Measurements from ENCODE around the gene RFC5.

The RFC5 gene

GRCh38 chr12:118060301-118061010 lies 44.0 kb downstream of the RFC5 start (continued):
- TF ChIP-seq, protein P1, sequence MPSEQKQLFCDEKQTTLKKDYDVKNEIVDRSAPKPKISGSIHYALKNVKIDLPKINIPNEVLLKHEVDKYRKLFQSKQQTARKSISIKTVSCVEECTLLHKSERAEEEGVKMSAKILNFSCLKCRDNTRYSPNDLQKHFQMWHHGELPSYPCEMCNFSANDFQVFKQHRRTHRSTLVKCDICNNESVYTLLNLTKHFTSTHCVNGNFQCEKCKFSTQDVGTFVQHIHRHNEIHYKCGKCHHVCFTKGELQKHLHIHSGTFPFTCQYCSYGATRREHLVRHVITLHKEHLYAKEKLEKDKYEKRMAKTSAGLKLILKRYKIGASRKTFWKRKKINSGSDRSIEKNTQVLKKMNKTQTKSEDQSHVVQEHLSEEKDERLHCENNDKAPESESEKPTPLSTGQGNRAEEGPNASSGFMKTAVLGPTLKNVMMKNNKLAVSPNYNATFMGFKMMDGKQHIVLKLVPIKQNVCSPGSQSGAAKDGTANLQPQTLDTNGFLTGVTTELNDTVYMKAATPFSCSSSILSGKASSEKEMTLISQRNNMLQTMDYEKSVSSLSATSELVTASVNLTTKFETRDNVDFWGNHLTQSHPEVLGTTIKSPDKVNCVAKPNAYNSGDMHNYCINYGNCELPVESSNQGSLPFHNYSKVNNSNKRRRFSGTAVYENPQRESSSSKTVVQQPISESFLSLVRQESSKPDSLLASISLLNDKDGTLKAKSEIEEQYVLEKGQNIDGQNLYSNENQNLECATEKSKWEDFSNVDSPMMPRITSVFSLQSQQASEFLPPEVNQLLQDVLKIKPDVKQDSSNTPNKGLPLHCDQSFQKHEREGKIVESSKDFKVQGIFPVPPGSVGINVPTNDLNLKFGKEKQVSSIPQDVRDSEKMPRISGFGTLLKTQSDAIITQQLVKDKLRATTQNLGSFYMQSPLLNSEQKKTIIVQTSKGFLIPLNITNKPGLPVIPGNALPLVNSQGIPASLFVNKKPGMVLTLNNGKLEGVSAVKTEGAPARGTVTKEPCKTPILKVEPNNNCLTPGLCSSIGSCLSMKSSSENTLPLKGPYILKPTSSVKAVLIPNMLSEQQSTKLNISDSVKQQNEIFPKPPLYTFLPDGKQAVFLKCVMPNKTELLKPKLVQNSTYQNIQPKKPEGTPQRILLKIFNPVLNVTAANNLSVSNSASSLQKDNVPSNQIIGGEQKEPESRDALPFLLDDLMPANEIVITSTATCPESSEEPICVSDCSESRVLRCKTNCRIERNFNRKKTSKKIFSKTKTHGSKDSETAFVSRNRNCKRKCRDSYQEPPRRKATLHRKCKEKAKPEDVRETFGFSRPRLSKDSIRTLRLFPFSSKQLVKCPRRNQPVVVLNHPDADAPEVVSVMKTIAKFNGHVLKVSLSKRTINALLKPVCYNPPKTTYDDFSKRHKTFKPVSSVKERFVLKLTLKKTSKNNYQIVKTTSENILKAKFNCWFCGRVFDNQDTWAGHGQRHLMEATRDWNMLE (tag by site-specific recombination; conservative IDR thresholded peaks at IDR 0.05; ENCODE audit: low read depth), result no peak
- TF ChIP-seq ZNF654 (tag by site-specific recombination; IDR thresholded peaks at IDR 0.05; ENCODE audit: low read depth) (no peak), ZNF335 (tag by site-specific recombination; conservative IDR thresholded peaks at IDR 0.05) (peak; percentile 72), KLF9 (tag by site-specific recombination; IDR thresholded peaks at IDR 0.05; ENCODE audit: low read depth) (no peak), ZNF792 (tag by site-specific recombination; IDR thresholded peaks at IDR 0.05) (no peak), ZBTB10 (tag by site-specific recombination; IDR thresholded peaks at IDR 0.05) (0 out of 2 replicates have a peak, but pooled peaks have one; percentile 36), GLIS2 (tag by site-specific recombination; IDR thresholded peaks at IDR 0.05) (peak; percentile 59), ZNF140 (tag by site-specific recombination; IDR thresholded peaks at IDR 0.05) (no peak), ZNF121 (tag by site-specific recombination; IDR thresholded peaks at IDR 0.05) (no peak), ZNF473 (tag by site-specific recombination; IDR thresholded peaks at IDR 0.05) (no peak), ZNF433 (tag by site-specific recombination; IDR thresholded peaks at IDR 0.05; ENCODE audit: low read depth) (no peak), ZNF677 (tag by site-specific recombination; IDR thresholded peaks at IDR 0.05) (no peak), ZNF837 (tag by site-specific recombination; IDR thresholded peaks at IDR 0.05) (no peak), BCL11A (tag by site-specific recombination; IDR thresholded peaks at IDR 0.05; ENCODE audit: low read depth) (no peak), ZNF274 (IDR thresholded peaks at IDR 0.05; ENCODE audit: low read length) (no peak), ZNF274 (tag by site-specific recombination; IDR thresholded peaks at IDR 0.05; ENCODE audit: borderline replicate concordance) (no peak), ZNF214 (tag by site-specific recombination; IDR thresholded peaks at IDR 0.05; ENCODE audit: borderline replicate concordance) (no peak), ZBTB20 (tag by site-specific recombination; IDR thresholded peaks at IDR 0.05) (peak; percentile 5; the same call in 1 of the 2 replicates), ZNF18 (tag by site-specific recombination; IDR thresholded peaks at IDR 0.05) (no peak), CTCF (tag by site-specific recombination; IDR thresholded peaks at IDR 0.05) (no peak), ZNF211 (tag by site-specific recombination; IDR thresholded peaks at IDR 0.05; ENCODE audit: low read depth) (no peak)
- TF ChIP-seq, protein P2, sequence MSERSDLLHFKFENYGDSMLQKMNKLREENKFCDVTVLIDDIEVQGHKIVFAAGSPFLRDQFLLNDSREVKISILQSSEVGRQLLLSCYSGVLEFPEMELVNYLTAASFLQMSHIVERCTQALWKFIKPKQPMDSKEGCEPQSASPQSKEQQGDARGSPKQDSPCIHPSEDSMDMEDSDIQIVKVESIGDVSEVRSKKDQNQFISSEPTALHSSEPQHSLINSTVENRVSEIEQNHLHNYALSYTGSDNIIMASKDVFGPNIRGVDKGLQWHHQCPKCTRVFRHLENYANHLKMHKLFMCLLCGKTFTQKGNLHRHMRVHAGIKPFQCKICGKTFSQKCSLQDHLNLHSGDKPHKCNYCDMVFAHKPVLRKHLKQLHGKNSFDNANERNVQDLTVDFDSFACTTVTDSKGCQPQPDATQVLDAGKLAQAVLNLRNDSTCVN (tag by site-specific recombination; optimal IDR thresholded peaks at IDR 0.05), result peak; percentile 36
- TF ChIP-seq, protein P3, sequence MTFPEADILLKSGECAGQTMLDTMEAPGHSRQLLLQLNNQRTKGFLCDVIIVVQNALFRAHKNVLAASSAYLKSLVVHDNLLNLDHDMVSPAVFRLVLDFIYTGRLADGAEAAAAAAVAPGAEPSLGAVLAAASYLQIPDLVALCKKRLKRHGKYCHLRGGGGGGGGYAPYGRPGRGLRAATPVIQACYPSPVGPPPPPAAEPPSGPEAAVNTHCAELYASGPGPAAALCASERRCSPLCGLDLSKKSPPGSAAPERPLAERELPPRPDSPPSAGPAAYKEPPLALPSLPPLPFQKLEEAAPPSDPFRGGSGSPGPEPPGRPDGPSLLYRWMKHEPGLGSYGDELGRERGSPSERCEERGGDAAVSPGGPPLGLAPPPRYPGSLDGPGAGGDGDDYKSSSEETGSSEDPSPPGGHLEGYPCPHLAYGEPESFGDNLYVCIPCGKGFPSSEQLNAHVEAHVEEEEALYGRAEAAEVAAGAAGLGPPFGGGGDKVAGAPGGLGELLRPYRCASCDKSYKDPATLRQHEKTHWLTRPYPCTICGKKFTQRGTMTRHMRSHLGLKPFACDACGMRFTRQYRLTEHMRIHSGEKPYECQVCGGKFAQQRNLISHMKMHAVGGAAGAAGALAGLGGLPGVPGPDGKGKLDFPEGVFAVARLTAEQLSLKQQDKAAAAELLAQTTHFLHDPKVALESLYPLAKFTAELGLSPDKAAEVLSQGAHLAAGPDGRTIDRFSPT (tag by site-specific recombination; IDR thresholded peaks at IDR 0.05), result peak; percentile 65; the same call in 1 of the 2 replicates
